Measurements from ENCODE around the gene NTNG1.
"Not testable (repeated sequence)": the region's sequence is repeated elsewhere in the genome, so short reads cannot be mapped to it uniquely, and the experiment has no call there.

NTNG1 gene

DNA sequence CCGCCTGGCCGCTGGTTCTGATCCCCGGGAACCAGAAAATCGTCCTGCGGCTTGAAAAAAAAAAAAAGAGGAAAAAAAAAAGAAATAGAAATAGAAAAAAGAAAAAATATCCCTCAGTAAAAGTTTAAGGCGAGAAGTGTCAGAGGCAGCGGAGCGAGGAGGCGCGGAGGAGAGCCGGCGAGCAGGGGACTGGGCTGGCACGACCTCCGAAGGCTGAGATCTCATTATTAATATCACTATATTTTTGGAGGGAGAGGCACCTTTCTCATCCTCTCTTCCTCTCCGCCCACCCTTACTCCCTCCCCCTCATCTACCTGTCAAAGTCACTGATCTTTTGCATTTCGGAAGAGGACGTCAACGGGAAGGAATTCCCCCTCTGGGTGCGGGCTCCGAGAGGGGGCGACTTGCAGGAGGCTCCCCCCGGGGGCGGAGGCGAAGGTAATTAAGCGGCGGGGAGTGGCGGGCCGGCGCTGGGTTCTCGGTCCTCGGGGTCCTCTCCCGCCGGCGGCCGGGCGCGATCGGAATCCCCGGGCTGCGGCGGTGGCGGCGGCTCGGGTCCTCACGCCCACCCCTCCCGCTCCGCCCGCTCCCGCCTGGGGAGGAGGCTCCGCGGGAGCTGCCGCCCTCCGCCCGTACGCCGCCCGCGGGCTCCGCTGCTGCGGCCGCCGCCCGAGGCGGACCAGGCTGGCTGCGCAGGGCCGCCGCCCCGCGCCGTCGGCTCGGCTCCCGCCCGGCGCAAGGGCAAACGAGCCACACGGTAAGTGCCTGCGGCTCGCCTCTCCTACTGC, at the start of gene NTNG1:
NTNG1 (plus strand) TSS at position 337 of the 788 bp plus-strand sequence.
- DNase-seq, result no peak

- DNase-seq, result no peak
These were observed 49.4 kb upstream of the NTNG1 start for GRCh38 chr1:107091418-107091817.

DNA sequence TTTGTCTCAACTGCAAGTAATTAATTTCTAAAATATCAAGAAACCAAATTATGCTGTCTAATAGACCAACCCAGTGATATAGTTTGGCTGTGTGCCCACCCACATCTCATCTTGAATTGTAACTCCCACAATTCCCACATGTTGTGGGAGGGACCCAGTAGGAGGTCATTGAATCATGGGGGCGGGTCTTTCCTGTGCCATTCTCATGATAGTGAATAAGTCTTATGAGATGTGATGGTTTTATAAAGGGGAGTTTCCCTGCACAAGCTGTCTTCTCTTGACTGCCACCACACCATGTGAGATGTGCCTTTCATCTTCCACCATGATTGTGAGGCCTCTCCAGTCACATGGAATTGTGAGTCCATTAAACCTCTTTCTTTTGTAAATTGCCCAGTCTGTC, 47.4 kb upstream of the NTNG1 start:
- DNase-seq, result not testable (repeated sequence)

DNA sequence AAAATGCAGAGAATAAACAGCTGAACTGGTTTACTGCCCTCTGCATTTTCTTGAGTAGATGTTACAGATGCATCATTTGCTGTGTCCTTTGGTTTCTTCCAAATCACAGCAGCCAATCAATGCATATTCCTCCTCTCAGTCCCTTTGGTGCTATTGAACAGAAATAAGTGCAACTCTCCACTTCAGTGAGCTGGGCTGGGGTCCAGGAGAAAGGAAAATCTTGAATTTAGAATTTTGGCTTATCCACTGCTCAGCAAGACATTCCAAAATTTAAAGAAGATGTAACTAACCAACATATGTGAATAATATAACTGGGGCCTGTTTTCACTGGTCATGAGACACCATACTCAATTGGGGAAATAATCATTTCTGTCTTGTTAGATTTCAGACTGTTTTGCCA, 45.2 kb upstream of the NTNG1 start:
- no peak for DNase-seq

DNA sequence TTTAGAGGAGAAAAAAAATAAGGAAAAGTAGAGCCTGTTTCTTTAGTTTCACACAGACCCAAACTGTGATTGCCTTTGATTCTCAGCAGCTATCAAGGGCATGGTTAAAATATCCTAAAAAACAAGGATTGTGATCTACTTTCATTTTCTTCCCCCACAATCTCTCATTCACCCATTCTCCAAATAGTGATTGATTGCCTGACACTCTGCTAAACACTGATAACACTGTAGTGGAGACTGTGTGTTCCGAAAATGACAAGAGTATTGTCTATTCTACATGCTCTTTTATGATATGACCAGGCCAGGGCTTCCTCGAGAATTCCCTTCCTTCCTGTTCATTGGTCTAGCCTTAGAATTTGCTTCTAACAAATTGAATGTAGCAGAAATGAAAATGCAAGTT, 44.1 kb upstream of the NTNG1 start:
- no peak for DNase-seq

DNA sequence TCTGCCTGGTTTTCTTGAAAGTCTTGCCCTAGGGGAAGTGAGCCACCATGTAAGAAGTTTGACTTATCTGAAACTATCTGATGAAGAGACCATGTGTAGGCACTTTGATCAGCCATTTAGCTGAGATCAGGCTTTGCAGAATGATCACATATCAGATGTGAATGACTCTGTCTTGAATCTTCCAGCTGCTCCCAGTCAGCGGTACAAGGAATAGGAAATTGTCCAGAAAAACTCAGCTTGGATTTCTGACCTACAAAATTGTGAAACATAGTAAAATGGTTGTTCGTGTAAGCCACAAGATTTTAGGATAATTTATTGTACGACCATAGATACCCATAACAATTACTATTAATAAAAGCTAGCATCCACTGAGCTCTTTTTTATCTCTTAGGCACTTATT, 41.9 kb upstream of the NTNG1 start:
- DNase-seq, result no peak

GRCh38 chr1:107100331-107100984, 40.4 kb upstream of the NTNG1 start:
- no peak for DNase-seq

- no peak for DNase-seq
These were observed 34.9 kb upstream of the NTNG1 start for GRCh38 chr1:107105914-107106313.

- DNase-seq, result no peak
These were observed 30.5 kb upstream of the NTNG1 start for GRCh38 chr1:107110326-107110725.

- DNase-seq, result no peak
These were observed 24.5 kb upstream of the NTNG1 start for GRCh38 chr1:107116306-107116790.

GRCh38 chr1:107122225-107122624, 18.6 kb upstream of the NTNG1 start:
- no peak for DNase-seq

DNA sequence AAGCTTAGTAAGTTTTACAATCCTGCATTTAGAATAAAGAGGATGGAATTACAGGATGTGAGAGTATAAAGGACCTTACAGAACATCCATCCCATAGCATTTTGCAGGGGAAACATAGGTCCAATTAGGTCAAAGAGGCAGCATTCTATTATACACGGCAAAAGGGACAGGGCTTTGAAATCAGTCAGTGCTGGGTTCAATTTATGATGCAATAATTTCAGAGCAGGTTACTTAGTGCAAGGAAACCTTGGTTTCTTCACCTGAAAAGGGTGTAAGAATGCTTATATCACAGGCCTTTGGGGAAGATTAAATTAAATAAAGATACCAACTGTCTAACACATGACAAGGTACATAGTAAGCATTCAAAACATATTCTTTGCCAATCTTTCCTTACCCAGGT, 17.1 kb upstream of the NTNG1 start:
- no peak for DNase-seq

GRCh38 chr1:107124694-107125093, 16.1 kb upstream of the NTNG1 start:
- DNase-seq, result no peak

DNA sequence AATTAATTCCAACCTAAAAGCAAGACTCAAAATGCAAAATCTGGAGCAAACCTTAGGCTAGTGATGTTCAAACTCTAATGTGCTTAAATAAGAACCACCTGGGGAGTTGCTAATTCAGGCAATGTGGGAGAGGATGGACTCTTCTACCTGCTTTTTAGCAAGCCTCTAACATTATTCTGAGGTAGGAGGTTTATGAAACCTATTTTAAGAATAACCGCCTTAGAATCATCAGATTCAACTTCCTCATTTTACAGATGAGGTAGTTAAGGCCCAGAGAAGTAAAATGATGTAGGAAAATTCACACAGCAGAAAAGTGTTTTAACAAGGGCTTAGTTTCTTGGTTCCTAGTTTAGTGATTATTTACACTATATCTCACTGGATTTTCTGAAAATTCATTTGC, 8.6 kb upstream of the NTNG1 start:
- DNase-seq, result no peak

GRCh38 chr1:107132780-107133179, 8.1 kb upstream of the NTNG1 start:
- DNase-seq, result no peak

GRCh38 chr1:107135463-107135862, 5.4 kb upstream of the NTNG1 start:
- DNase-seq, result no peak

- no peak for DNase-seq
These were observed 2.7 kb upstream of the NTNG1 start for GRCh38 chr1:107138166-107138565.

DNA sequence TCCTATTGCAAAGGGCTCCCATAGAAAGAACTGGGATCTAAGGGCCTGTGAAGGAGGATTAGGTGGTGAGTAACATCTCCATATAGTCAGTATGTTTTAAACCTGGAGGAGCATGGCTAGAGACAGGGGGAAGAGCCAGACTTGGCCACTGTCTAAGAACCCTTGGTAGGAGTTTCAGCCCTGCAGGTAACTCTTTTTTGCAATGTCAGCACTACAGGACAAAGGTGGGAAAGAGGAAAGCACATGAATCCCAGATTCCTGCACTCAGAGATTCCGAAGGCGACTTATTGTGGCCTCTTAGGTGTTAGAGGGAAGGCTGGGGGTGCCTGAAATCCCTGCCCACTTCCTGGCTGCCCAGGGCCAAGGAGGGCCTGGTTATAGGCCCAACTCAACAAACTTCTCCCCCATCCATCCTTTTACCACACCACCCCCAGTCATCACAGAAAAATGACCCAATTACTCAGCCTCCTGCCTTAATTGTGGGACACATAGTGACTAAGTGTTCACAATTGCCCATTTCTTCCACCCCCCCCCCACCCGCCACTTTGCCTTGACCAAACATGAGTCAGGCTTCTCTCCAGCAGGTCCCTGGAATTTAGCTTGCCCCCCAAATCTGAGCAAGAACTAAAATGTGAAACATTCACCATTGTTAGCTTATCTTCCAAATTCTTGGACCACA, 1.9 kb upstream of the NTNG1 start:
- DNase-seq, result no peak

GRCh38 chr1:107139833-107140702, 771 bp upstream of the NTNG1 start:
- DNase-seq, result no peak

DNA sequence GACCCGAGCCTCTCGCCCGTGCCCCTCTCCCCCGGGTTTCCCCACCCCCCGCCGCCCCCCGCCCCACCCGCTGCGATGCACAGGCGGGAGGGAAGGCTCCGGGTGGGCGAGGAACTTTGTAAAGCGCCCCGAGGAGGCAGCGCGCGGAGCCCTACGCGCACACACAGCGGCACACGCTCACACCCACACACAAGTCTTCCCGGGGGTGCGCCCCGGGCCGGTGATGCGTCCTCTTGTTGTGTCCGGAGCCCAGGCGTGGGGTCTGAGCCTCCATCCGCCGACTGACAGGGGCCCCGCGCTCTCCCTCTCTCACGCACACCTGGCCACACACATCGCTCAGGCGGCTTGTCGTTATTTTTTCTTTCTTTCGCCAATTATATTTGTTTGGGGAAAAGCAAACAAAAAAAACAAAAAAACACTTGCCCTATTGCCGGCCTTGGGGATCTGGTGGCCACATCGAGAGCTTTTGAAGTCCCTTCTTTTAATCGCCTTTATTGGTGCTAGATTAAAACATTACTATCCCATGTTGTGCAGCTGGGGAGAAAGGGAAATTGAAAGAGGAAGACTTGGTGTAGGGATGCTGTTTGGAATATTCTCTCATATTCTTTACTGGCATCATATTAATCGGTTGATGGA, 770 bp downstream of the NTNG1 start:
- DNase-seq, result no peak

DNA sequence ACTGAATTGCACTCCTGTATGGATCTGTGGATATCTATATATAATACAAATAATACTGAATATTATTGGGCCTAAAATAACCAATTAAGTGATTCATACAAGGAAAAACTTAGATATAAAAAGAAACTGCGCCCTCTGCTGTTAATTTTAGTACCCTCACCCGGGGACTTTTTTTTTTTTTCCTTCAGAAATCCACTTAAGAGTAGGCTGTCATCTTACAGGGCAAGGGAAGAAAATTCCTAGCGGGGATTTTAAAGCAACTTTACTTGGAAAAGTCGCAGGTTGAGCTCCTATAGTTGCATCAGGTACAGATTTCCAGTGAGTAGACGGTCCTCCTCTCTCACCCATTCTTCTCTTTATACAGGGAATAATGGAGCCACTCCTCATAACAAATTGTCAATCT, 1.3 kb downstream of the NTNG1 start:
- peak; percentile 83 for DNase-seq

- DNase-seq, result no peak
These were observed 1.8 kb downstream of the NTNG1 start for GRCh38 chr1:107142666-107143065.
